ENCODE data around the gene CXCL1.

DNA sequence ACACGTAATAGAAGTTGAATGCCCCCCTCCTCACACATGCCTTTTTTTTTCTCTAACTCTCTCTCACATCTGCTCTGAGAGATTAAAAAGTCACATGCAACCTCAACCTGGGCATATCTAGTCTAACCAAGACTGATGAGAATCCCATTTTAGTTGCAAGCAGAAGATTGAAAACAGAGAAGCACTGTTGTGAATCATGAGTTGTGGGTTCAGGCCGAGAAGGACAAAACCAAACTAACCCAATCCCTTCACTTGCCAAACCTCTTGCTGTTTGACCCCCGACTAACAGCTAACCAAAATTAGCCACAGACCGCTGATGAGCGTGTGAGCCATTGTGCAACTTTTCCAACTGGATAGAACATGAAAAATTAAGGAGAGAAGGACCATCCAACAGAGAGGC lies 31.8 kb downstream of the CXCL1 start:
- TF ChIP-seq, protein P1, sequence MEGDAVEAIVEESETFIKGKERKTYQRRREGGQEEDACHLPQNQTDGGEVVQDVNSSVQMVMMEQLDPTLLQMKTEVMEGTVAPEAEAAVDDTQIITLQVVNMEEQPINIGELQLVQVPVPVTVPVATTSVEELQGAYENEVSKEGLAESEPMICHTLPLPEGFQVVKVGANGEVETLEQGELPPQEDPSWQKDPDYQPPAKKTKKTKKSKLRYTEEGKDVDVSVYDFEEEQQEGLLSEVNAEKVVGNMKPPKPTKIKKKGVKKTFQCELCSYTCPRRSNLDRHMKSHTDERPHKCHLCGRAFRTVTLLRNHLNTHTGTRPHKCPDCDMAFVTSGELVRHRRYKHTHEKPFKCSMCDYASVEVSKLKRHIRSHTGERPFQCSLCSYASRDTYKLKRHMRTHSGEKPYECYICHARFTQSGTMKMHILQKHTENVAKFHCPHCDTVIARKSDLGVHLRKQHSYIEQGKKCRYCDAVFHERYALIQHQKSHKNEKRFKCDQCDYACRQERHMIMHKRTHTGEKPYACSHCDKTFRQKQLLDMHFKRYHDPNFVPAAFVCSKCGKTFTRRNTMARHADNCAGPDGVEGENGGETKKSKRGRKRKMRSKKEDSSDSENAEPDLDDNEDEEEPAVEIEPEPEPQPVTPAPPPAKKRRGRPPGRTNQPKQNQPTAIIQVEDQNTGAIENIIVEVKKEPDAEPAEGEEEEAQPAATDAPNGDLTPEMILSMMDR (IDR thresholded peaks at IDR 0.05) = no peak
- no peak for TF ChIP-seq EZH2 (IDR thresholded peaks at IDR 0.05; ENCODE audit: borderline replicate concordance, insufficient read depth, low read depth, low read length, poor library complexity, severe bottlenecking)
